Measurements from ENCODE around the gene GPR12. TPM values are rescaled to one million over a fixed set of nuclear protein-coding genes. Genes with fewer than 3 reads are reported as not detected.

The GPR12 gene
- total and polyA plus RNA-seq, 10 of the 15 experiments (the other 5 are each of a cell fraction or from before 2014, with no cell fraction given), result not detected

GRCh38 chr13:26713341-26713740, 47.2 kb downstream of the GPR12 start:
- ChIA-PET POLR2A (no interaction called here), RAD21 (ENCODE audit: unreplicated experiment) (no interaction called here), SMC1A (ENCODE audit: uncharacterized antibody, unreplicated experiment) (no interaction called here), CTCF (interaction anchor here (1.5 to 1.6 kb wide), 2 partner anchors 11 to 15 kb away, joined by 3 read pairs; no protein-coding TSS in a partner anchor)
- no peak overlapping the region for H3K9ac ChIP-seq (ENCODE audit: control insufficient read depth, insufficient read depth, low read length)
- intact Hi-C loops (cut with micrococcal nuclease; ENCODE audit: unreplicated experiment), result no loop called here
- ATAC-seq, result no peak
- WGBS (ENCODE audit: insufficient coverage, insufficient replicate concordance, low lambda C conversion rate, missing lambda C conversion rate), result 0% methylated on average over 1 of the region's 1 CpG
- no peaks in the 10 kb centered on the region for H3K9me3 ChIP-seq (replicated peaks; ENCODE audit: control insufficient read depth, insufficient read depth, low read length)
- no peak for DNase-seq (ENCODE audit: low read depth, low spot score)
- TF ChIP-seq HDGF (IDR thresholded peaks at IDR 0.05), result no peak
- no TSS peak for BruUV-seq (replicated peaks)
- no peak overlapping the region for H2AFZ ChIP-seq (ENCODE audit: control insufficient read depth, low read depth, low read length)
- H3K4me2 ChIP-seq (ENCODE audit: control insufficient read depth, insufficient read depth), result no peak overlapping the region
- no peak overlapping the region for H3K4me3 ChIP-seq
- no peaks in the 10 kb centered on the region for H4K20me1 ChIP-seq (ENCODE audit: control insufficient read depth, insufficient read depth)
- H3K27ac ChIP-seq (ENCODE audit: control insufficient read depth, insufficient read depth), result no peak overlapping the region
- H3K36me3 ChIP-seq (ENCODE audit: control insufficient read depth in 2 of 2, insufficient read depth in 2 of 2, low read length in 1 of 2), result no peaks in the 10 kb centered on the region
- H3K27me3 ChIP-seq (replicated peaks in 1 of 2; ENCODE audit: control insufficient read depth in 2 of 2, insufficient read depth in 2 of 2, low read length in 1 of 2), result no peaks in the 10 kb centered on the region
- H3K79me2 ChIP-seq (ENCODE audit: control insufficient read depth, insufficient read depth, low read length), result no peaks in the 10 kb centered on the region
- H3K4me1 ChIP-seq (ENCODE audit: control insufficient read depth, insufficient read depth, low read length), result no peaks in the 10 kb centered on the region
- no peak for FAIRE-seq
- in situ Hi-C loops (cut with MboI), result no loop called here

DNA sequence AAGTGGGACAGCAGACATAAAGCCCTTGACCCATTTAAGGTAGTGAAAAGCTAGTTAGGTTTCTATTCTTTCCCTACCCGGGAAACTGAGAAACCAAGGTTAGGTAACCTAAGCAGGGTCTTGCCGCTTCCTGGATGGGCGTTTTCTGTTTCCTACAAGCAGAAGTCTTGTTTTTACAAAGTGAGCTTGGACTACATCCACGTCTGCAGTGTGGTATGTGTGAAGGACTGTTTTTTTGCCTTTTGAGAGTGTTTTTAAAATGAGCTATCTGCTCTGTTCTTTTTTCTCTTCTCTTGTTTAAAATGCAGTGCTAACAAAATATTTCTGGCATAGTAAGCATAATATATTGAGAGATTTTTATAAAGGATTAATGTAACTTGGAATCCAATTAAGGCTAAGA, 49.4 kb downstream of the GPR12 start:
- ChIA-PET RAD21 (ENCODE audit: unreplicated experiment) (interaction anchor here (0.7 kb wide), 1 partner anchor 49 kb away, joined by 3 read pairs; no protein-coding TSS in a partner anchor), CTCF (interaction anchor here (1.2 kb wide), 2 partner anchors 13 to 219 kb away, joined by 4 read pairs; no protein-coding TSS in a partner anchor), POLR2A (no interaction called here), SMC1A (ENCODE audit: uncharacterized antibody, unreplicated experiment) (no interaction called here)
- TF ChIP-seq JUNB (IDR thresholded peaks at IDR 0.05) (no peak), BHLHE40 (IDR thresholded peaks at IDR 0.05; ENCODE audit: borderline replicate concordance in 1 of 2, low read depth in 2 of 2, low read length in 1 of 2) (no peak), TBL1XR1 (IDR thresholded peaks at IDR 0.05; ENCODE audit: low read depth, low read length) (no peak), RB1 (IDR thresholded peaks at IDR 0.05; ENCODE audit: borderline replicate concordance) (no peak), KDM1A (IDR thresholded peaks at IDR 0.05; ENCODE audit: borderline replicate concordance) (no peak), TCF12 (IDR thresholded peaks at IDR 0.05; ENCODE audit: low read depth, low read length) (no peak), SMARCA5 (IDR thresholded peaks at IDR 0.05) (no peak)
- TF ChIP-seq, protein P1, sequence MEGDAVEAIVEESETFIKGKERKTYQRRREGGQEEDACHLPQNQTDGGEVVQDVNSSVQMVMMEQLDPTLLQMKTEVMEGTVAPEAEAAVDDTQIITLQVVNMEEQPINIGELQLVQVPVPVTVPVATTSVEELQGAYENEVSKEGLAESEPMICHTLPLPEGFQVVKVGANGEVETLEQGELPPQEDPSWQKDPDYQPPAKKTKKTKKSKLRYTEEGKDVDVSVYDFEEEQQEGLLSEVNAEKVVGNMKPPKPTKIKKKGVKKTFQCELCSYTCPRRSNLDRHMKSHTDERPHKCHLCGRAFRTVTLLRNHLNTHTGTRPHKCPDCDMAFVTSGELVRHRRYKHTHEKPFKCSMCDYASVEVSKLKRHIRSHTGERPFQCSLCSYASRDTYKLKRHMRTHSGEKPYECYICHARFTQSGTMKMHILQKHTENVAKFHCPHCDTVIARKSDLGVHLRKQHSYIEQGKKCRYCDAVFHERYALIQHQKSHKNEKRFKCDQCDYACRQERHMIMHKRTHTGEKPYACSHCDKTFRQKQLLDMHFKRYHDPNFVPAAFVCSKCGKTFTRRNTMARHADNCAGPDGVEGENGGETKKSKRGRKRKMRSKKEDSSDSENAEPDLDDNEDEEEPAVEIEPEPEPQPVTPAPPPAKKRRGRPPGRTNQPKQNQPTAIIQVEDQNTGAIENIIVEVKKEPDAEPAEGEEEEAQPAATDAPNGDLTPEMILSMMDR (IDR thresholded peaks at IDR 0.05 in 2 of 3, conservative IDR thresholded peaks at IDR 0.05 in 1 of 3; ENCODE audit: control insufficient read depth in 2 of 3, extremely low read depth in 1 of 3, insufficient read depth in 1 of 3, low read depth in 3 of 3, low read length in 3 of 3), result no peak
- TF ChIP-seq, protein P2, sequence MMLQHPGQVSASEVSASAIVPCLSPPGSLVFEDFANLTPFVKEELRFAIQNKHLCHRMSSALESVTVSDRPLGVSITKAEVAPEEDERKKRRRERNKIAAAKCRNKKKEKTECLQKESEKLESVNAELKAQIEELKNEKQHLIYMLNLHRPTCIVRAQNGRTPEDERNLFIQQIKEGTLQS (IDR thresholded peaks at IDR 0.05; ENCODE audit: borderline replicate concordance, extremely low read depth, low read depth, low read length), result no peak
- TF ChIP-seq, protein P3, sequence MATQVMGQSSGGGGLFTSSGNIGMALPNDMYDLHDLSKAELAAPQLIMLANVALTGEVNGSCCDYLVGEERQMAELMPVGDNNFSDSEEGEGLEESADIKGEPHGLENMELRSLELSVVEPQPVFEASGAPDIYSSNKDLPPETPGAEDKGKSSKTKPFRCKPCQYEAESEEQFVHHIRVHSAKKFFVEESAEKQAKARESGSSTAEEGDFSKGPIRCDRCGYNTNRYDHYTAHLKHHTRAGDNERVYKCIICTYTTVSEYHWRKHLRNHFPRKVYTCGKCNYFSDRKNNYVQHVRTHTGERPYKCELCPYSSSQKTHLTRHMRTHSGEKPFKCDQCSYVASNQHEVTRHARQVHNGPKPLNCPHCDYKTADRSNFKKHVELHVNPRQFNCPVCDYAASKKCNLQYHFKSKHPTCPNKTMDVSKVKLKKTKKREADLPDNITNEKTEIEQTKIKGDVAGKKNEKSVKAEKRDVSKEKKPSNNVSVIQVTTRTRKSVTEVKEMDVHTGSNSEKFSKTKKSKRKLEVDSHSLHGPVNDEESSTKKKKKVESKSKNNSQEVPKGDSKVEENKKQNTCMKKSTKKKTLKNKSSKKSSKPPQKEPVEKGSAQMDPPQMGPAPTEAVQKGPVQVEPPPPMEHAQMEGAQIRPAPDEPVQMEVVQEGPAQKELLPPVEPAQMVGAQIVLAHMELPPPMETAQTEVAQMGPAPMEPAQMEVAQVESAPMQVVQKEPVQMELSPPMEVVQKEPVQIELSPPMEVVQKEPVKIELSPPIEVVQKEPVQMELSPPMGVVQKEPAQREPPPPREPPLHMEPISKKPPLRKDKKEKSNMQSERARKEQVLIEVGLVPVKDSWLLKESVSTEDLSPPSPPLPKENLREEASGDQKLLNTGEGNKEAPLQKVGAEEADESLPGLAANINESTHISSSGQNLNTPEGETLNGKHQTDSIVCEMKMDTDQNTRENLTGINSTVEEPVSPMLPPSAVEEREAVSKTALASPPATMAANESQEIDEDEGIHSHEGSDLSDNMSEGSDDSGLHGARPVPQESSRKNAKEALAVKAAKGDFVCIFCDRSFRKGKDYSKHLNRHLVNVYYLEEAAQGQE (IDR thresholded peaks at IDR 0.05; ENCODE audit: low read depth, low read length), result no peak
- WGBS (ENCODE audit: insufficient coverage, insufficient replicate concordance, low lambda C conversion rate, missing lambda C conversion rate), result 6% methylated on average over 4 of the region's 4 CpGs
- Histone ChIP-seq H3K4me3 (no peak overlapping the region), H3K4me2 (ENCODE audit: control insufficient read depth, insufficient read depth) (no peak overlapping the region), H3K9ac (ENCODE audit: control insufficient read depth, insufficient read depth, low read length) (no peak overlapping the region), H3K9me3 (replicated peaks; ENCODE audit: control insufficient read depth, insufficient read depth, low read length) (no peaks in the 10 kb centered on the region), H3K27ac (ENCODE audit: control insufficient read depth, insufficient read depth) (no peak overlapping the region), H4K20me1 (ENCODE audit: control insufficient read depth, insufficient read depth) (no peaks in the 10 kb centered on the region), H3K27me3 (replicated peaks in 1 of 2; ENCODE audit: control insufficient read depth in 2 of 2, insufficient read depth in 2 of 2, low read length in 1 of 2) (no peaks in the 10 kb centered on the region), H2AFZ (ENCODE audit: control insufficient read depth, low read depth, low read length) (no peak overlapping the region), H3K4me1 (ENCODE audit: control insufficient read depth, insufficient read depth, low read length) (no peaks in the 10 kb centered on the region), H3K36me3 (ENCODE audit: control insufficient read depth in 2 of 2, insufficient read depth in 2 of 2, low read length in 1 of 2) (no peaks in the 10 kb centered on the region), H3K79me2 (ENCODE audit: control insufficient read depth, insufficient read depth, low read length) (no peaks in the 10 kb centered on the region)
- ATAC-seq (no peak), FAIRE-seq (no peak), DNase-seq (ENCODE audit: low read depth, low spot score) (no peak)
- BruUV-seq (replicated peaks), result no TSS peak
- intact Hi-C loops (cut with micrococcal nuclease; ENCODE audit: unreplicated experiment), result no loop called here
- in situ Hi-C loops (cut with MboI), result no loop called here

All from GM12878 (cell line).